Neutrophil (primary cell): ENCODE results near the gene EEF2K.

ENCODE experiments used
- H3K27ac ChIP-seq: fragments of 200-600 bp; sonication (generic); 2 replicates; pipeline ENCODE4 v1.5.1; 2016; ENCODE audit warnings: mild to moderate bottlenecking, moderate library complexity
- H3K27me3 ChIP-seq: fragments of 200-600 bp; sonication (generic); 2 replicates; pipeline ENCODE4 v1.6.0; 2016; ENCODE audit warnings: mild to moderate bottlenecking
- H3K36me3 ChIP-seq: fragments of 200-600 bp; sonication (generic); 2 replicates; pipeline ENCODE4 v1.5.1; 2017
- H3K4me1 ChIP-seq, 2 experiments: fragments of 200-600 bp in 1 of 2; sonication (generic) in 1 of 2; 1 replicate in 1 of 2; 2 replicates in 1 of 2; pipeline versions ENCODE4 v1.5.1 to v1.6.1; 2013 to 2016; ENCODE audit warnings: low read depth in 1 of 2, low read length in 1 of 2, mild to moderate bottlenecking in 1 of 2, moderate library complexity in 1 of 2; ENCODE audit not compliant: control insufficient read depth in 1 of 2, insufficient read depth in 1 of 2
- H3K4me3 ChIP-seq, 2 experiments: fragments of 200-600 bp in 1 of 2; sonication (generic) in 1 of 2; 1 replicate in 1 of 2; 2 replicates in 1 of 2; pipeline ENCODE4 v1.5.1; 2013 to 2016; ENCODE audit warnings: low read depth in 1 of 2, low read length in 1 of 2, mild to moderate bottlenecking in 1 of 2, moderate library complexity in 1 of 2
- H3K9me3 ChIP-seq: fragments of 200-600 bp; sonication (generic); 2 replicates; pipeline ENCODE4 v1.5.1; 2016
- TF ChIP-seq, protein P1 (sequence below): fragments of 200-600 bp; sonication (generic); IDR thresholded peaks from 2 replicates; pipeline ENCODE4 v1.5.1; 2016; ENCODE audit warnings: antibody characterized with exemption

Gene EEF2K

DNA sequence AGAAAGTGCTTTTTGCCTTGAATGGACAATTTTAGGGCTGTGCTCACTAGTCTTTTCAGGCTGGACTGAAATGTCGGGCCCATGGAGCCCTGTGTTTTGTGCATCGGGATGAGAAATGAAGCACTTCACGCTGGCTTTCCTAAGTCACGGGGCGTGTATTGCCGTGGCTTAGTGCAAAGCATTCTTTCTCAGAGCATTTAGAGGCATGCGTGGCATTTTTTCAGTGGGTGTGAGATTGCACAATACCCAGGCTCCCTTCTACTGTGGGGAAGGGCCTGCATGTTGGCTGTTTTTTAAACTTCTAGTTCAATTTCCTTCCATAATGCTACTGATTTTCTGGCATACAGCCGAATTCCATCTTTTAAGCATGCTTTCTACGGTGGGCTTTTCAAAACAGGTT is 78.6 kb downstream of the EEF2K start:
- H3K27ac ChIP-seq, result no peak overlapping the region
- H3K4me1 ChIP-seq, result no peaks in the 10 kb centered on the region
- TF ChIP-seq, protein P1, sequence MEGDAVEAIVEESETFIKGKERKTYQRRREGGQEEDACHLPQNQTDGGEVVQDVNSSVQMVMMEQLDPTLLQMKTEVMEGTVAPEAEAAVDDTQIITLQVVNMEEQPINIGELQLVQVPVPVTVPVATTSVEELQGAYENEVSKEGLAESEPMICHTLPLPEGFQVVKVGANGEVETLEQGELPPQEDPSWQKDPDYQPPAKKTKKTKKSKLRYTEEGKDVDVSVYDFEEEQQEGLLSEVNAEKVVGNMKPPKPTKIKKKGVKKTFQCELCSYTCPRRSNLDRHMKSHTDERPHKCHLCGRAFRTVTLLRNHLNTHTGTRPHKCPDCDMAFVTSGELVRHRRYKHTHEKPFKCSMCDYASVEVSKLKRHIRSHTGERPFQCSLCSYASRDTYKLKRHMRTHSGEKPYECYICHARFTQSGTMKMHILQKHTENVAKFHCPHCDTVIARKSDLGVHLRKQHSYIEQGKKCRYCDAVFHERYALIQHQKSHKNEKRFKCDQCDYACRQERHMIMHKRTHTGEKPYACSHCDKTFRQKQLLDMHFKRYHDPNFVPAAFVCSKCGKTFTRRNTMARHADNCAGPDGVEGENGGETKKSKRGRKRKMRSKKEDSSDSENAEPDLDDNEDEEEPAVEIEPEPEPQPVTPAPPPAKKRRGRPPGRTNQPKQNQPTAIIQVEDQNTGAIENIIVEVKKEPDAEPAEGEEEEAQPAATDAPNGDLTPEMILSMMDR, result no peak
- H3K4me3 ChIP-seq, result no peak overlapping the region
- H3K27me3 ChIP-seq, result no peaks in the 10 kb centered on the region
- H3K9me3 ChIP-seq, result no peaks in the 10 kb centered on the region
- peaks cover 33% of the 10 kb centered on the region for H3K36me3 ChIP-seq

DNA sequence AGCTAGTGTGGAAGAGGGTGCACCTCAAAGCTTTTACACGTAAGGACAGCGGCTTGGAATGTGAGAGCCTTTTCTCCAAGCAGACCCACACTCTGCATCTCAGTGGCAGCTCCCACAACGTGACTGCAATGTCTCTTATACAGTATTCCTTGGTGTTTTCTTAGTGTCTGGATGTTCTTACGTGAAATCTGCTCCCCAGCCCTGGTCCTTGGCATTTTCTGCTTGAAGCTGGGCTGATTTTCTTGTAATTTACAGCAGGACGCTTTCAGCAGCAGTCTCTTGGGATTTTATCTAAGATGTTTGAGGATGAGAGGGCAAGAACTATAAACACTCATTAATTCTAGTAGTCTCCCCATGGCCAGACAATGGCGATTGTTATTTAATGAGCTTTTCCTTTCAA is 79.0 kb downstream of the EEF2K start:
- H3K9me3 ChIP-seq, result no peaks in the 10 kb centered on the region
- TF ChIP-seq, protein P1, result no peak
- no peaks in the 10 kb centered on the region for H3K27me3 ChIP-seq
- no peaks in the 10 kb centered on the region for H3K4me1 ChIP-seq
- H3K27ac ChIP-seq, result no peak overlapping the region
- peaks cover 28% of the 10 kb centered on the region for H3K36me3 ChIP-seq
- H3K4me3 ChIP-seq, result no peak overlapping the region

- Histone ChIP-seq H3K4me3 (no peak overlapping the region), H3K27ac (no peak overlapping the region), H3K4me1 (no peaks in the 10 kb centered on the region), H3K27me3 (no peaks in the 10 kb centered on the region), H3K36me3 (no peaks in the 10 kb centered on the region), H3K9me3 (no peaks in the 10 kb centered on the region)
- TF ChIP-seq, protein P1, result no peak
Observed at GRCh38 chr16:22291020-22291419, 84.9 kb downstream of the EEF2K start.

- Histone ChIP-seq H3K36me3 (no peaks in the 10 kb centered on the region), H3K9me3 (no peaks in the 10 kb centered on the region), H3K27me3 (no peaks in the 10 kb centered on the region), H3K4me1 (peaks cover 5 to 7% of the 10 kb centered on the region in 2 experiments), H3K4me3 (no peak overlapping the region), H3K27ac (no peak overlapping the region)
- TF ChIP-seq, protein P1, result no peak
Observed at GRCh38 chr16:22291860-22292318, 85.8 kb downstream of the EEF2K start.

DNA sequence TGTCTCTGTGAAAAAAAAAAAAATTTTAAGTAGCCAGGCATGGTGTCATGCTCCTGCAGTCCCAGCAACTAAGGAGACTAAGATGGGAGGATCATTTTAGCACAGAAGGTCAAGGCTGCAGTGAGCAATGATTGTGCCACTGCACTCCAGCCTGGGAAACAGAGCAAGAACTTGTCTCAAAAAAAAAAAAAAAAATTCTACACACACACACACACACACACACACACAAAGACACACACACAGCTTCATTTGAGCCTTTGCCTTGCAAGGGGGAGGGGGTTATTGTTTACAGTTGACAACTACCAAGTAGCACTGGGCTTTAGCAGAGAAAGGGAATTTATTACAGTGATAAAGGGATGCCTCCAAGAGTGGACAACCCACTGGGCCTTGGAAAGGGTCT is 86.2 kb downstream of the EEF2K start:
- Histone ChIP-seq H3K9me3 (no peaks in the 10 kb centered on the region), H3K36me3 (no peaks in the 10 kb centered on the region), H3K27me3 (no peaks in the 10 kb centered on the region), H3K27ac (no peak overlapping the region), H3K4me1 (peaks cover 7 to 9% of the 10 kb centered on the region in 2 experiments), H3K4me3 (no peak overlapping the region)
- TF ChIP-seq, protein P1, result no peak
